Keratinocyte (primary cell): ENCODE results near the gene CHCHD6. TPM values are rescaled to one million over a fixed set of nuclear protein-coding genes. Genes with fewer than 3 reads are reported as not detected.

Experiments
- DNase-seq: peaks from one replicate; pipeline ENCODE4 v3.0.0-alpha.2; 2011; ENCODE audit warnings: low read depth, missing footprints, low spot score
- FAIRE-seq: peaks from 2 replicates; lab custom pipeline; 2011; peaks lifted over from hg19 to GRCh38; lab: Jason Lieb, UNC
- H2AFZ ChIP-seq: 2 replicates; pipeline ENCODE4 v1.6.0; 2012; ENCODE audit warnings: low read length, control low read depth, inconsistent platforms; ENCODE audit not compliant: control insufficient read depth
- H3K27ac ChIP-seq: 2 replicates; pipeline ENCODE4 v1.5.1; 2011; ENCODE audit warnings: low read length; ENCODE audit not compliant: control insufficient read depth, insufficient read depth
- H3K27me3 ChIP-seq: 3 replicates; pipeline ENCODE4 v1.6.0; 2011; ENCODE audit warnings: low read length; ENCODE audit not compliant: control insufficient read depth, insufficient read depth; ENCODE audit errors: extremely low read depth
- H3K36me3 ChIP-seq, 2 experiments: 2 replicates in 1 of 2; 3 replicates in 1 of 2; pipeline ENCODE4 v1.5.1; 2011; ENCODE audit warnings: low read length in 2 of 2, mild to moderate bottlenecking in 1 of 2; ENCODE audit not compliant: control insufficient read depth in 2 of 2, insufficient read depth in 2 of 2; ENCODE audit errors: extremely low read depth in 1 of 2
- H3K4me1 ChIP-seq: 3 replicates; pipeline ENCODE4 v1.5.1; 2011; ENCODE audit warnings: low read length; ENCODE audit not compliant: control insufficient read depth, insufficient read depth; ENCODE audit errors: extremely low read depth
- H3K4me2 ChIP-seq: 3 replicates; pipeline ENCODE4 v1.6.0; 2011; ENCODE audit warnings: low read depth, low read length; ENCODE audit not compliant: control insufficient read depth, insufficient read depth; ENCODE audit errors: extremely low read depth
- H3K4me3 ChIP-seq, 3 experiments: fragments of 200-600 bp in 1 of 3; sonication (generic) in 1 of 3; 2 replicates in 2 of 3; 3 replicates in 1 of 3; pipeline ENCODE4 v1.5.1; 2011 to 2016; ENCODE audit warnings: low read length in 3 of 3, mild to moderate bottlenecking in 3 of 3, control low read depth in 2 of 3, inconsistent platforms in 1 of 3, low read depth in 1 of 3, mixed read lengths in 1 of 3, mixed run types in 1 of 3, moderate library complexity in 1 of 3; ENCODE audit not compliant: control insufficient read depth in 2 of 3, insufficient read depth in 2 of 3; ENCODE audit errors: extremely low read depth in 1 of 3
- H3K79me2 ChIP-seq: 2 replicates; pipeline ENCODE4 v1.6.0; 2012; ENCODE audit warnings: low read length; ENCODE audit not compliant: control insufficient read depth, insufficient read depth
- H3K9ac ChIP-seq: 3 replicates; pipeline ENCODE4 v1.6.0; 2011; ENCODE audit warnings: low read length; ENCODE audit not compliant: control insufficient read depth, insufficient read depth; ENCODE audit errors: extremely low read depth
- H3K9me1 ChIP-seq: 3 replicates; pipeline ENCODE4 v1.6.0; 2011; ENCODE audit warnings: low read length; ENCODE audit not compliant: control insufficient read depth, insufficient read depth; ENCODE audit errors: extremely low read depth
- H3K9me3 ChIP-seq: 2 replicates; pipeline ENCODE4 v1.5.1; 2012; ENCODE audit warnings: low read depth, low read length; ENCODE audit not compliant: control insufficient read depth
- H4K20me1 ChIP-seq: 3 replicates; pipeline ENCODE4 v1.6.0; 2011; ENCODE audit warnings: low read length; ENCODE audit not compliant: control insufficient read depth, insufficient read depth; ENCODE audit errors: extremely low read depth
- CTCF ChIP-seq, 3 experiments: IDR thresholded peaks in 1 of 3; conservative IDR thresholded peaks in 1 of 3; optimal IDR thresholded peaks in 1 of 3; 2 replicates in 2 of 3; 3 replicates in 1 of 3; pipeline versions ENCODE3 to v1.5.1; 2011; ENCODE audit warnings: low read length in 3 of 3, mild to moderate bottlenecking in 3 of 3, moderate library complexity in 2 of 3, control low read depth in 1 of 3, inconsistent platforms in 1 of 3; ENCODE audit not compliant: insufficient read depth in 2 of 3; ENCODE audit errors: extremely low read depth in 1 of 3
- EZH2 ChIP-seq: IDR thresholded peaks from one replicate; pipeline ENCODE4 v1.6.1; 2012; ENCODE audit warnings: inconsistent platforms, mild to moderate bottlenecking, low read length, moderate library complexity
- dilution Hi-C: fragments of 300-500 bp; cut with MboI; formaldehyde crosslinking; loops from one replicate; pipeline ENCODE4 v1.7.0; 2020; ENCODE audit warnings: low sequenced_read_pairs; ENCODE audit not compliant: extremely low pct_ligation_motif_present
- polyA plus RNA-seq, 5 experiments: library from polyadenylated mRNA; depleted of rRNA in 3 of 5; stranded (reverse) in 3 of 5; stranded (forward) in 1 of 5; unstranded in 1 of 5; fragments of >200 nt; gene quantifications; 1 replicate in 1 of 5; 2 replicates in 3 of 5; 3 replicates in 1 of 5; pipeline versions ENCODE4 v1.2.1 to v1.2.3, GENCODE V29; 2011 to 2012; ENCODE audit warnings: missing spikeins in 2 of 5, low read depth in 1 of 5, low replicate concordance in 1 of 5

CHCHD6 gene
- polyA plus RNA-seq, 1 donor (not counting 4 experiments of a cell fraction or from before 2014, with no cell fraction given): 21.7 TPM

- dilution Hi-C loops: no loop called here
- Histone ChIP-seq H3K9me3 (no peaks in the 10 kb centered on the region), H3K27me3 (no peaks in the 10 kb centered on the region), H3K9me1 (no peaks in the 10 kb centered on the region), H3K79me2 (peaks cover 100% of the 10 kb centered on the region), H3K27ac (no peak overlapping the region), H3K4me1 (no peaks in the 10 kb centered on the region), H3K4me3 (no peak overlapping the region), H3K9ac (no peak overlapping the region), H4K20me1 (peaks cover 55% of the 10 kb centered on the region), H3K36me3 (peaks cover 27 to 50% of the 10 kb centered on the region in 2 experiments), H2AFZ (no peak overlapping the region), H3K4me2 (no peak overlapping the region)
- DNase-seq (no peak), FAIRE-seq (no peak)
- TF ChIP-seq CTCF (optimal IDR thresholded peaks at IDR 0.05 in 1 of 3, IDR thresholded peaks at IDR 0.05 in 1 of 3, conservative IDR thresholded peaks at IDR 0.05 in 1 of 3; ENCODE audit: extremely low read depth in 1 of 3, insufficient read depth in 2 of 3, low read length in 3 of 3): no peak
- TF ChIP-seq EZH2: no peak
Observed at GRCh38 chr3:126991366-126992200, 287.5 kb downstream of the CHCHD6 start.

GRCh38 chr3:126992216-126992615 lies 288.2 kb downstream of the CHCHD6 start:
- Histone ChIP-seq H2AFZ (no peak overlapping the region), H3K9ac (no peak overlapping the region), H3K27ac (no peak overlapping the region), H3K27me3 (no peaks in the 10 kb centered on the region), H3K4me3 (no peak overlapping the region), H3K36me3 (peaks cover 30 to 55% of the 10 kb centered on the region in 2 experiments), H4K20me1 (peaks cover 56% of the 10 kb centered on the region), H3K4me2 (no peak overlapping the region), H3K9me3 (no peaks in the 10 kb centered on the region), H3K79me2 (peaks cover 100% of the 10 kb centered on the region), H3K4me1 (no peaks in the 10 kb centered on the region), H3K9me1 (no peaks in the 10 kb centered on the region)
- TF ChIP-seq EZH2 (no peak), CTCF (optimal IDR thresholded peaks at IDR 0.05 in 1 of 3, IDR thresholded peaks at IDR 0.05 in 1 of 3, conservative IDR thresholded peaks at IDR 0.05 in 1 of 3; ENCODE audit: extremely low read depth in 1 of 3, insufficient read depth in 2 of 3, low read length in 3 of 3) (no peak)
- dilution Hi-C loops: no loop called here
- DNase-seq (no peak), FAIRE-seq (no peak)
